Sciatic nerve (tissue), 2 donors: Measurements from ENCODE around the gene SLC37A4. TPM values are rescaled to one million over a fixed set of nuclear protein-coding genes. Genes with fewer than 3 reads are reported as not detected.
"Not testable (repeated sequence)": the region's sequence is repeated elsewhere in the genome, so short reads cannot be mapped to it uniquely, and the experiment has no call there.

ENCODE experiments used
- ATAC-seq: fragments of 200-7000 bp; cut with Tn5 transposase; one replicate; pipeline ENCODE4 v1.9.1; 2020; ENCODE audit warnings: mild to moderate bottlenecking, moderate library complexity
- DNase-seq: peaks from one replicate; pipeline ENCODE4 v3.0.0-alpha.2; 2020; ENCODE audit warnings: low spot score
- intact Hi-C: fragments of 100-400 bp; cut with DNase I; formaldehyde crosslinking; loops from one replicate; pipeline ENCODE4 v1.14.2; 2022
- total RNA-seq: library from RNA; stranded (reverse); fragmentation: NEBNext Ultra II Directional; extraction: Animal tissue kit (Norgen Biotek cat#: 25700); gene quantifications from one replicate; pipeline ENCODE4 v1.2.1, GENCODE V29; 2021
- donor health status: DM: no; HTN: no; CAD: no.
- donor health status: DM: no; HTN: no; CAD: no.

Gene SLC37A4
- total RNA-seq = 14.8 TPM

GRCh38 chr11:119030329-119031047 is at the start of gene SLC37A4:
TSS of gene SLC37A4 (minus strand) at chr11:119030877.
- intact Hi-C loops = no loop called here
- peak; percentile 98 for ATAC-seq
- peak; percentile 98 for DNase-seq

DNA sequence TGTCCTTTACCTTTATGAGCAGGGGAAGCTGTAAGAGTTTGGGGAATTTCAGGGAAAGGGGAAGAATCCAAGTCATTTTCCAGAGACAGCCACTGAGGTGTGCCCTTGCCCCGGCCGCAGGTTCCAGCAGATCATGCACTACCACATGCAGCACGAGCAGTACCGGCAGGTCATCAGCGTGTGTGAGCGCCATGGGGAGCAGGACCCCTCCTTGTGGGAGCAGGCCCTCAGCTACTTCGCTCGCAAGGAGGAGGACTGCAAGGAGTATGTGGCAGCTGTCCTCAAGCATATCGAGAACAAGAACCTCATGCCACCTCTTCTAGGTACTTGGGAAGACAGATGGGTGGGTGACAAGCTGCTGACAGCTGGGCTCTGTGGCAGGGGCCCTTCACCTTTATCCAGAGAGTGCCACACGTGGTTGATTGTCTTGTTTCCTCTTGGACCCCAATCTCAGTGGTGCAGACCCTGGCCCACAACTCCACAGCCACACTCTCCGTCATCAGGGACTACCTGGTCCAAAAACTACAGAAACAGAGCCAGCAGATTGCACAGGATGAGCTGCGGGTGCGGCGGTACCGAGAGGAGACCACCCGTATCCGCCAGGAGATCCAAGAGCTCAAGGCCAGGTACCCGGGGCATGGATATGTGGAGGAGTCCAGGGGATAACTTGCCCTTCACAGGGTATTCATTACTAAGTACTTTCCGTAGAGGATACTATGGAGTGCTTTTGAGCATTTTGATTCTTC is 48.2 kb upstream of the SLC37A4 start:
- intact Hi-C loops = no loop called here
- DNase-seq (no peak), ATAC-seq (no peak)

- no peak for ATAC-seq
- intact Hi-C loops = no loop called here
- DNase-seq = no peak
These were observed 47.2 kb upstream of the SLC37A4 start for GRCh38 chr11:119077839-119078238.

GRCh38 chr11:119067371-119068222 is 36.9 kb upstream of the SLC37A4 start, which contains the start of gene VPS11:
TSS of gene VPS11 (plus strand) at chr11:119067818. CDS start at chr11:119067824, 6 bp downstream.
- ATAC-seq = peak; percentile 99
- intact Hi-C loops = no loop called here

GRCh38 chr11:119065369-119065768 is 34.7 kb upstream of the SLC37A4 start:
- intact Hi-C loops = no loop called here
- ATAC-seq = no peak
- DNase-seq = no peak

More at GRCh38 chr11:119067371-119068222, 36.9 kb upstream of the SLC37A4 start, which contains the start of gene VPS11:
- DNase-seq = peak; percentile 99

DNA sequence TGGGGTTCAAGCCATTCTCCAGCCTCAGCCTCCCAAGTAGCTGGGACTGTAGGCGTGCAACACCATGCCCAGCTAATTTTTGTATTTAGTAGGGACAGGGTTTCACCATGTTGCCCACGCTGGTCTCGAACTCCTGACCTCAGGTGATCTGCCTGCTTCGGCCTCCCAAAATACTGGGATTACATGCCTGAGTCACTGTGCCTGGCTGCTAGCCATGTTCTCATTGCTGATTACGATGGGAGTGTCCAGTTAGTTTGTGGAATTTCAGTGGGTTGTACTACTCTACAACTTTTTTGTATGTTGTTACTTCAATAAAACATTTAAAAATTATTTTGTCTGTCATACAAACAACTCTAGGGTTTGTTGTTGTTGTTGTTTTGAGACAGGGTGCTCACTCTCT is 32.1 kb upstream of the SLC37A4 start:
- ATAC-seq (no peak), DNase-seq (no peak)
- intact Hi-C loops = no loop called here

GRCh38 chr11:119061256-119061655 is 30.6 kb upstream of the SLC37A4 start:
- no peak for ATAC-seq

DNA sequence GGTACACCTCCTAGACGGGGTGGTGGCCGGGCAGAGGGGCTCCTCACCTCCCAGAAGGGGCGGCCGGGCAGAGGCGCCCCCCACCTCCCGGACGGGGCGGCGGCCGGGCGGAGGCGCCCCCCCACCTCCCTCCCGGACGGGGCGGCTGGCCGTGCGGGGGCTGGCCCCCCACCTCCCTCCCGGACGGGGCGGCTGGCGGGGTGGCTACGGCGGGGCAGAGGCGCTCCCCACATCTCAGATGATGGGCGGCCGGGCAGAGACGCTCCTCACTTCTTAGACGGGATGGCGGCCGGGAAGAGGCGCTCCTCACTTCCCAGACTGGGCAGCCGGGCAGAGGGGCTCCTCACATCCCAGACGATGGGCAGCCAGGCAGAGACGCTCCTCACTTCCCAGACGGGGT is 28.5 kb upstream of the SLC37A4 start:
- ATAC-seq, intact Hi-C loops, DNase-seq: not testable (repeated sequence)

More at GRCh38 chr11:119061256-119061655, 30.6 kb upstream of the SLC37A4 start:
- intact Hi-C loops = no loop called here
- DNase-seq = no peak

DNA sequence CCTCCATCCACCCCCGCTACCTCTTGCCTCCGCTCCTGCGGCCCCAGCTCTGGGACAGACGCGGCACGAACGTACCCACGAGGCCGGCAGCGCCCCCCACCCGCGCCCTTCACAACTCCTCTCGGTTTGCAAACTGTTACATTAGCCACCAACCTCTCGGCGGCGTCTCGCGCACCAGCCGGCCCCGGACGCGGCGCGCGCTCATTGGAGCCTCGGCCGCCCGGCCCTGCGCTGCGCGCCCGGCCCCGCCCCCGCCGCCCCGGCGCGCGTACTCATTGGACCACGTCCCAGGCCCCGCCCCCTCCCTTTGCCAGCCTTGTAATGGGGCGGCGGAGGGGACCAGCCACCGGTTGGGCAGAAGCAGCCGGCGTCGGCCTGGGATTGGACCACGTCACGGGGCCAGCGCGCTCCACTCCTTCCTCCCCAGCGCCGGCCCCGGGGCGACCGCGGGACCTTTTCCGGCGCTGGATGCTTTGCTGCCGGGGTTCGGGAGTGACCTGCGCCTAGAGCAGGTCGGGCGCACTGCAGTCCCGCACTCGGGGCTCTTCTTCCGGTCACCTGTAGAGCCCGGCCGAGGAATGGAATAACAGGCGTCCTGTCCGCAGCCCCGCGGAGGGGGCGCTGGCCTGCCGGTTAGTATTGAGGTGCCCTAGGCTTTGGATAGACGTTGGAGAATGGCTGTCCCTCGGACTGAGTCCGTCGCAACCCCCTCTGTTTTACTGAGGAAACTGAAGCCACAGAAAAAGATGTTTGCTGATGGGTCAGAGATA is 26.5 kb upstream of the SLC37A4 start, which contains the start of gene HYOU1:
HYOU1 (minus strand) TSS at position 206 of the 770 bp plus-strand sequence. CDS start 1,045 bp downstream, outside the sequence.
- DNase-seq (peak; percentile 99), ATAC-seq (peak; percentile 99)
- intact Hi-C loops = no loop called here

DNA sequence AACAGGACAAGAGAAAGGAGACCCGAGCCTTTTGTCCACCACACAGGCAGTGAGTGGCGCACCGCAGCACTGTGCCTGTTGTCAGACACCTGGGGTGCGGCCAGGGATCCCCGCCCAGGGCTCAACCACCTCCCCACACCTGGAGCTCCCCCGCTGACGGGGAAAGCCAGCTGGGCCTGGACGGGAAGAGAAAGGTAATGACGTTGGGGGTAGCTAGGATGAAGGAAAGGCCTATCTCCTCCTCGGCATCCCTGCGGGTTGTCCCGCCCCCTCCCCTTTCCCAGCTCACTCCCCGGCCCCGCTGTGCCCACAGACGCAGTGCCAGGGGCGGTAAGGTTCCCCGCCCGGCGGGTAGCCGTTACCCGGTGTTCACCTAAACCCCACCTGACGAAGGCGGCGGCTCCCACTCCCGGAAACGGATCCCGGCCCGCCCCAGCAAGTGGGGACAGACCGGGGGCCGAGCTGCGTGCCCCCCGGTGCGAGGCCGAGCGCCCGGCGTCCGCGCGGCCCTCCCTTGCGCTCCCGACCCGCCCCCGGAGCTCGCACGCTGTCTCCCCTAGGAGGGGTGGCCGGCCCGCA is 25.8 kb upstream of the SLC37A4 start:
- DNase-seq = peak; percentile 69
- intact Hi-C loops = no loop called here
- peak; percentile 1 for ATAC-seq

- ATAC-seq = no peak
- intact Hi-C loops = no loop called here
- no peak for DNase-seq
These were observed 25.2 kb upstream of the SLC37A4 start for GRCh38 chr11:119055901-119056300.

DNA sequence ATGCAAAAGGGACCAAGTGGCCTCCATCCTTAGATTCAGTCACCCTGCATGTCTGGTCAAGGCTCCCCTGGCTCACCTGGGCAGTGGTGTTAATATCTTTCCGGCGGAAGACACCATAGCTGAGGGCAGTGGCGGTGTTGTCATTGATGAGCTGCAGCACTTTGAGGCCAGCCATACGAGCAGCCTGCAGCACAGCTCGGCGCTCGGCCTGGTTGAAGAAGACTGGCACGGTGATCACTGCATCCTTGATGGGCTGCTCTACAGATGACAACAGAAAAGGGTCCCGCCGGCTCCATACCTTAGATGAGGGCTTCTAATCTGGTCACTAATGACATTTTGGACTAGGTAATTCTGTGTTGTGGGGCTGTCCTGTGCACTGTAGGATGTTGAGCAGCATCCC is 23.7 kb upstream of the SLC37A4 start:
- intact Hi-C loops = no loop called here
- ATAC-seq (no peak), DNase-seq (no peak)

DNA sequence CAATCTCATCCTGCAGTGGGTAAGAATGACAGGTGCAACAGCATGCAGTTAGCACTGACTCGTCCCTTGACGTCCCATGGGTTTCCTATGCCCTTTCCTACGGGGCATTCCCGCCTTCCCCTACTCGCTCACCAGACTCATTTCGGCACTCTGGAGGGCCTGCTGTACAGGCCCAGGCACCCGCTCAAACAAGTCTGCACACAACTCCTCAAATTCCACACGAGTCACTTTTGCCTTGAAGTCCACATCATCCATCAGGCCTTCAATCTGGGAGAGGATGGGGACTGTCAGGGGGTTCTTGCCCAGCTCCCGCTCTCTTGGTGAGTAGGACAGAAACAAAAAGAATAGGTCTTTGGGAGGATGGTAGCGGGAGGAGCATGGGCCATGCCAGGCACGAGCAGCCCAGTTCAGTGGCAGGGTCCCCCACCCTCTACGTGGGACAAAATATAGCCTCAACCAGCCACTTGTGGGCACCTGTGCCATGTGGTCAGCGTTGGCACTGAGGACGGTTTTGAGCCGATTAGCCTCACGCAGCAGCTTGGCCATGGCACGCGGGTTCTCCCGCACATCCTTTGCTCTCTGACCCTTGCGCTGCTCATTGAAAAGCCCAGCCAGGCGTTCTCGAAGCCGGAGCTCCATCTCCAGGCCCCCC is 21.6 kb upstream of the SLC37A4 start:
- no peak for ATAC-seq
- DNase-seq = no peak
- intact Hi-C loops = no loop called here

DNA sequence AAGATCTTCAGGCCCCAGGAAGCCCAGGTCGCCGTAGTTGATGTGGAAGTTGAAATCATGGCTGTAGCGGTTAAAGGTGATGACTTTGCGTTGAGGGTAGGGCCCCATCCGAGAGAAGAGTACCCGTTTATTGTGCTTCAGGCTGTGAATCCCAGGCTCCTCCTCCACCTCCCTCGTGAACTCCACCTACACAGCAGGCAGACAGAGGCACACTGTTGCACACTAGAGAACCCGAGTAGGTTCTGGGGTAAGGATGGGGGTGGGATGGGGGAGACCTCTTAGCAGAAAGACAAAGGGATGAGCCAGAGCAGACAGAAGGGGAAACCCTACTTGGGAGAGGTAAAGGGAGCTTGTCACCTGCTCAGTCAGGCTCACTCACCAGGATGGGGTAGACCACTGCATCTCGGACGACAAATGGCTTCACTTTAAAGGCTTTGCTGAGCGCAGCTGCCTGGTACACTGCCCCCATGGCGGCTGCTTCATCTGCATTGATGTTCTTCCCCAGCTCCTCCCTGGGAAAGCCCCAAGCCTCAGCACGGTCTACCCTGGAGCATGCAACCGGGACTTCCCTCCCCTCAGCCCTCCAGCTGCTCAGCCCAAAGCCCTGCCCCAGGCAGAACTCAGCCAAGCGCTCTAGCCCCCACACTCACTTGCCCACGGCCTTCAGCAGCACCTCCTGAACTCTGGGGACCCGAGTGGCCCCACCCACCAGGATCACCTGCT is 20.9 kb upstream of the SLC37A4 start:
- no peak for DNase-seq
- intact Hi-C loops = no loop called here
- no peak for ATAC-seq

DNA sequence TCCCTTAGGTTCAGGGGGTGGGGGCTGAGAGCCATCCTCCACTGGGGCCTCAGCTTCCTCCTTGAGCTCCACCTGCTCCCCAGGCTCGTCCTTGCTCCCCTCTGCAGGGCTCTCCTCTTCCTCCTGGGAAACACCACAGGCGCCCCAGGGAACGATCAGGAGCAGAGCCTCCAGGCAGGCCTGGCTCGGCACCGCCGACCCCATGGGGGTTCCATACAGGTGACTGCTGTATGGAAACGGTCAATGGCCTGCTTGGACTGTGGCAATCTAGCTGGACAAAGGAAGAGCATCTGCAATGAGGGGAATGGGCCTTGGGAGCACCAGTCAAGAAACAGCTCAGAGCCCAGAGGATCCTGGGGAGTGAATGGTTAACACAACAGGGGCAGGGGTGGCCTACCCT is 18.4 kb upstream of the SLC37A4 start:
- ATAC-seq (no peak), DNase-seq (no peak)
- intact Hi-C loops = no loop called here

GRCh38 chr11:119048644-119049043 is 18.0 kb upstream of the SLC37A4 start:
- no peak for ATAC-seq
- intact Hi-C loops = no loop called here

DNA sequence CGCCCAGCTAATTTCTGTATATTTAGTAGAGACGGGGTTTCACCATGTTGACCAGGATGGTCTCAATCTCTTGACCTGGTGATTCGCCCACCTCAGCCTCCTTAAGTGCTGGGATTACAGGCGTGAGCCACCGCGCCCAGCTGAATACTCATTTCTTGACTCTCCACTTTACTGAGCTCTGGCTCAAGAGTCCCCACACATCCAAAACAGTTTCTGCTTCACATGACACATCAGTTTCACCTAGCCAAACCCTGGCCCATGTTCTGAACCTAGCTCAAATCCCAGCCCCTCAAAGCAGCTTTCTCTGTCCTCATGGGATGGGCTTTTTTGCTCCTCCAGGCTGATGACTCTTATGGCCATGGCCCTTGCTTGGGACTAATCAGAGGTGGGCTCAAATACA is 16.5 kb upstream of the SLC37A4 start:
- intact Hi-C loops = no loop called here
- ATAC-seq = no peak
- no peak for DNase-seq

More at GRCh38 chr11:119048644-119049043, 18.0 kb upstream of the SLC37A4 start:
- no peak for DNase-seq
